ENCODE data around the gene LDHAL6A. TPM values are rescaled to one million over a fixed set of nuclear protein-coding genes. Genes with fewer than 3 reads are reported as not detected.

LDHAL6A gene
- total RNA-seq, 1 experiment from 2014 or later: not detected

GRCh38 chr11:18495703-18496102 lies 40.0 kb downstream of the LDHAL6A start:
- Mint-ChIP-seq H3K4me1 (ENCODE audit: low read depth, unreplicated experiment) (peaks cover 25% of the 10 kb centered on the region), H3K4me3 (ENCODE audit: low read depth, unreplicated experiment) (no peak overlapping the region), H3K36me3 (ENCODE audit: insufficient read depth, unreplicated experiment) (peaks cover 21% of the 10 kb centered on the region), H3K27me3 (ENCODE audit: unreplicated experiment) (no peaks in the 10 kb centered on the region), H3K9me3 (ENCODE audit: low read depth, unreplicated experiment) (no peaks in the 10 kb centered on the region), H3K27ac (ENCODE audit: unreplicated experiment) (no peak overlapping the region)
- no peak for TF ChIP-seq CTCF (IDR thresholded peaks at IDR 0.05; ENCODE audit: unreplicated experiment)
- CTCF ChIA-PET: interaction anchor here (0.7 kb wide), 1 partner anchor 383 kb away, joined by 3 read pairs; no protein-coding TSS in a partner anchor
- BruUV-seq (replicated peaks): no TSS peak
- no peak for DNase-seq
- intact Hi-C loops (cut with micrococcal nuclease; ENCODE audit: unreplicated experiment): loop anchor here (10.0 kb wide), 1 partner anchor 181 kb away; no protein-coding TSS in a partner anchor

GRCh38 chr11:18498039-18498438 lies 42.4 kb downstream of the LDHAL6A start:
- Mint-ChIP-seq H3K9me3 (ENCODE audit: low read depth, unreplicated experiment) (no peaks in the 10 kb centered on the region), H3K27me3 (ENCODE audit: unreplicated experiment) (no peaks in the 10 kb centered on the region), H3K4me1 (ENCODE audit: low read depth, unreplicated experiment) (peaks cover 7% of the 10 kb centered on the region), H3K36me3 (ENCODE audit: insufficient read depth, unreplicated experiment) (peaks cover 23% of the 10 kb centered on the region), H3K27ac (ENCODE audit: unreplicated experiment) (no peak overlapping the region), H3K4me3 (ENCODE audit: low read depth, unreplicated experiment) (no peak overlapping the region)
- no peak for TF ChIP-seq CTCF (IDR thresholded peaks at IDR 0.05; ENCODE audit: unreplicated experiment)
- BruUV-seq (replicated peaks): no TSS peak
- intact Hi-C loops (cut with micrococcal nuclease; ENCODE audit: unreplicated experiment): loop anchor here (10.0 kb wide), 1 partner anchor 183 kb away; no protein-coding TSS in a partner anchor
- CTCF ChIA-PET: no interaction called here
- DNase-seq: no peak

GRCh38 chr11:18501629-18502028 lies 46.0 kb downstream of the LDHAL6A start:
- DNase-seq: no peak
- Mint-ChIP-seq H3K27me3 (ENCODE audit: unreplicated experiment) (no peaks in the 10 kb centered on the region), H3K36me3 (ENCODE audit: insufficient read depth, unreplicated experiment) (peaks cover 17% of the 10 kb centered on the region), H3K9me3 (ENCODE audit: low read depth, unreplicated experiment) (no peaks in the 10 kb centered on the region), H3K4me3 (ENCODE audit: low read depth, unreplicated experiment) (no peak overlapping the region), H3K4me1 (ENCODE audit: low read depth, unreplicated experiment) (no peaks in the 10 kb centered on the region), H3K27ac (ENCODE audit: unreplicated experiment) (no peak overlapping the region)
- intact Hi-C loops (cut with micrococcal nuclease; ENCODE audit: unreplicated experiment): no loop called here
- CTCF ChIA-PET: no interaction called here
- BruUV-seq (replicated peaks): no TSS peak
- TF ChIP-seq CTCF (IDR thresholded peaks at IDR 0.05; ENCODE audit: unreplicated experiment): no peak

- H3K36me3 Mint-ChIP-seq (ENCODE audit: insufficient read depth, unreplicated experiment): peaks cover 17% of the 10 kb centered on the region
- CTCF ChIA-PET: interaction anchor here (0.6 kb wide), 1 partner anchor 126 kb away, joined by 8 read pairs; no protein-coding TSS in a partner anchor
Observed at GRCh38 chr11:18502352-18502751, 46.7 kb downstream of the LDHAL6A start.

More at GRCh38 chr11:18502352-18502751, 46.7 kb downstream of the LDHAL6A start:
- Mint-ChIP-seq H3K4me1 (ENCODE audit: low read depth, unreplicated experiment) (no peaks in the 10 kb centered on the region), H3K27ac (ENCODE audit: unreplicated experiment) (no peak overlapping the region), H3K4me3 (ENCODE audit: low read depth, unreplicated experiment) (no peak overlapping the region), H3K27me3 (ENCODE audit: unreplicated experiment) (no peaks in the 10 kb centered on the region), H3K9me3 (ENCODE audit: low read depth, unreplicated experiment) (no peaks in the 10 kb centered on the region)
- intact Hi-C loops (cut with micrococcal nuclease; ENCODE audit: unreplicated experiment): no loop called here
- DNase-seq: no peak
- TF ChIP-seq CTCF (IDR thresholded peaks at IDR 0.05; ENCODE audit: unreplicated experiment): no peak
- no TSS peak for BruUV-seq (replicated peaks)
